ENCODE measurements around the gene CARD9.

The CARD9 gene

DNA sequence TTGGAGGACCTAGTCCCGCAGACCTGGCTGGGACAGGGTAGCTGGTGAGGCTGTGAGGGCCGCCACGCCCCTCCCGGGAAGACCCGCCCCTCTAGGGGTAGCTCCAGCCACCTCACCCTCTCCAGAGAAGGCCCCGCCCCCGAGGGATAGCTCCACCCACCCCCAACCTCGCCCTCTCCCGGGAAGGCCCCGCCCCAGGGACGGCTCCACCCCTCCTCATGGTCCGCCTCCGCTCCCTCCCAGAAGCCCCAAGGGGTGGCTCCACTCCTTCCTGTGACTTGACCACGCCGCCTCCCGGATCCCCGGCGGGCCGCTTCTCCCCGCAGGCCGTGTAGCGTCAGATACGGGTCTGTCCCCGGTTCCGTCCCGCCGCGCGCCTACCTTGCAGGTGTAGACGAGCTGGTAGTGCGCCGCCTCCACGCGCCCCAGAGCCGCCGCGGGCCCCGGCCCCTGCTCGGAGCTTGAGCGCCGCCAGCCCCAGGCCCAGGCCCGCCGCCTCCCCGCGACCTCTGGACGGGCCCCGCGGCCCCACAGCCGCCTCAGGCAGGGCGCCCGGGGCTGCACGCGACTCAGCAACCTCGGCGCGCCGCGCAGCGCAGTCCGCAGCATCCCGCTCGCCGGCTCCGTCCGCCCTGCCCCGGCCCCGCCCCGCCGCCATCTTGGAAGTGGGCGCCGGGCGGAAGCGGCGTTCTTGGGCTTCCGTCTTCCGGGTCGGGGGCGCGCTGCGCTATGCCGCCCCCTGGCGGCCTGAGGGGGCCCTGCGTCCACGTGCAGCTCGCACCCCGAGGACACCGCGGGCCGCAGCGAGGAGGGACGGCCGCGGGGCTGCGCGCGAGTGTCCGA lies 10.1 kb downstream of the CARD9 start, which contains the start of gene DNLZ (continued):
- TF ChIP-seq, protein P1, sequence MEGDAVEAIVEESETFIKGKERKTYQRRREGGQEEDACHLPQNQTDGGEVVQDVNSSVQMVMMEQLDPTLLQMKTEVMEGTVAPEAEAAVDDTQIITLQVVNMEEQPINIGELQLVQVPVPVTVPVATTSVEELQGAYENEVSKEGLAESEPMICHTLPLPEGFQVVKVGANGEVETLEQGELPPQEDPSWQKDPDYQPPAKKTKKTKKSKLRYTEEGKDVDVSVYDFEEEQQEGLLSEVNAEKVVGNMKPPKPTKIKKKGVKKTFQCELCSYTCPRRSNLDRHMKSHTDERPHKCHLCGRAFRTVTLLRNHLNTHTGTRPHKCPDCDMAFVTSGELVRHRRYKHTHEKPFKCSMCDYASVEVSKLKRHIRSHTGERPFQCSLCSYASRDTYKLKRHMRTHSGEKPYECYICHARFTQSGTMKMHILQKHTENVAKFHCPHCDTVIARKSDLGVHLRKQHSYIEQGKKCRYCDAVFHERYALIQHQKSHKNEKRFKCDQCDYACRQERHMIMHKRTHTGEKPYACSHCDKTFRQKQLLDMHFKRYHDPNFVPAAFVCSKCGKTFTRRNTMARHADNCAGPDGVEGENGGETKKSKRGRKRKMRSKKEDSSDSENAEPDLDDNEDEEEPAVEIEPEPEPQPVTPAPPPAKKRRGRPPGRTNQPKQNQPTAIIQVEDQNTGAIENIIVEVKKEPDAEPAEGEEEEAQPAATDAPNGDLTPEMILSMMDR (tag by site-specific recombination; IDR thresholded peaks at IDR 0.05) = peak; percentile 81
- TF ChIP-seq GLIS1 (tag by site-specific recombination; IDR thresholded peaks at IDR 0.05) (peak; percentile 77), ZSCAN23 (tag by site-specific recombination; IDR thresholded peaks at IDR 0.05) (no peak), HOXD13 (CRISPR knock-in tag; IDR thresholded peaks at IDR 0.05; ENCODE audit: borderline replicate concordance) (no peak), SETDB1 (IDR thresholded peaks at IDR 0.05; ENCODE audit: insufficient read length, low read length) (no peak), ZBTB17 (tag by site-specific recombination; IDR thresholded peaks at IDR 0.05) (0 out of 2 replicates have a peak, but pooled peaks have one; percentile 27), ZXDB (tag by site-specific recombination; IDR thresholded peaks at IDR 0.05) (peak; percentile 52; the same call in 1 of the 2 replicates), ZNF610 (tag by site-specific recombination; IDR thresholded peaks at IDR 0.05; ENCODE audit: borderline replicate concordance) (no peak), ZNF629 (tag by site-specific recombination; IDR thresholded peaks at IDR 0.05) (0 out of 2 replicates have a peak, but pooled peaks have one; percentile 7), ZNF561 (tag by site-specific recombination; IDR thresholded peaks at IDR 0.05; ENCODE audit: borderline replicate concordance) (peak; percentile 70; the same call in 1 of the 2 replicates), ZBTB8A (tag by site-specific recombination; IDR thresholded peaks at IDR 0.05) (peak; percentile 55), ZNF76 (tag by site-specific recombination; IDR thresholded peaks at IDR 0.05; ENCODE audit: borderline replicate concordance, low read depth) (peak; percentile 65), YY1 (tag by site-specific recombination; IDR thresholded peaks at IDR 0.05) (peak; percentile 86), ZNF221 (tag by site-specific recombination; IDR thresholded peaks at IDR 0.05; ENCODE audit: borderline replicate concordance) (no peak), BCL11B (tag by site-specific recombination; IDR thresholded peaks at IDR 0.05; ENCODE audit: low read depth) (0 out of 2 replicates have a peak, but pooled peaks have one; percentile 43), ZNF600 (tag by site-specific recombination; IDR thresholded peaks at IDR 0.05) (0 out of 2 replicates have a peak, but pooled peaks have one; percentile 21), ZBTB7A (tag by site-specific recombination; IDR thresholded peaks at IDR 0.05; ENCODE audit: low read depth) (peak; percentile 16; the same call in 1 of the 2 replicates), SCRT1 (tag by site-specific recombination; IDR thresholded peaks at IDR 0.05; ENCODE audit: borderline replicate concordance) (no peak), ZNF514 (tag by site-specific recombination; IDR thresholded peaks at IDR 0.05) (no peak), ZNF660 (tag by site-specific recombination; IDR thresholded peaks at IDR 0.05) (peak; percentile 74)
- TF ChIP-seq, protein P2, sequence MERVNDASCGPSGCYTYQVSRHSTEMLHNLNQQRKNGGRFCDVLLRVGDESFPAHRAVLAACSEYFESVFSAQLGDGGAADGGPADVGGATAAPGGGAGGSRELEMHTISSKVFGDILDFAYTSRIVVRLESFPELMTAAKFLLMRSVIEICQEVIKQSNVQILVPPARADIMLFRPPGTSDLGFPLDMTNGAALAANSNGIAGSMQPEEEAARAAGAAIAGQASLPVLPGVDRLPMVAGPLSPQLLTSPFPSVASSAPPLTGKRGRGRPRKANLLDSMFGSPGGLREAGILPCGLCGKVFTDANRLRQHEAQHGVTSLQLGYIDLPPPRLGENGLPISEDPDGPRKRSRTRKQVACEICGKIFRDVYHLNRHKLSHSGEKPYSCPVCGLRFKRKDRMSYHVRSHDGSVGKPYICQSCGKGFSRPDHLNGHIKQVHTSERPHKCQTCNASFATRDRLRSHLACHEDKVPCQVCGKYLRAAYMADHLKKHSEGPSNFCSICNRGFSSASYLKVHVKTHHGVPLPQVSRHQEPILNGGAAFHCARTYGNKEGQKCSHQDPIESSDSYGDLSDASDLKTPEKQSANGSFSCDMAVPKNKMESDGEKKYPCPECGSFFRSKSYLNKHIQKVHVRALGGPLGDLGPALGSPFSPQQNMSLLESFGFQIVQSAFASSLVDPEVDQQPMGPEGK (tag by site-specific recombination; IDR thresholded peaks at IDR 0.05) = peak; percentile 50
- TF ChIP-seq, protein P3, sequence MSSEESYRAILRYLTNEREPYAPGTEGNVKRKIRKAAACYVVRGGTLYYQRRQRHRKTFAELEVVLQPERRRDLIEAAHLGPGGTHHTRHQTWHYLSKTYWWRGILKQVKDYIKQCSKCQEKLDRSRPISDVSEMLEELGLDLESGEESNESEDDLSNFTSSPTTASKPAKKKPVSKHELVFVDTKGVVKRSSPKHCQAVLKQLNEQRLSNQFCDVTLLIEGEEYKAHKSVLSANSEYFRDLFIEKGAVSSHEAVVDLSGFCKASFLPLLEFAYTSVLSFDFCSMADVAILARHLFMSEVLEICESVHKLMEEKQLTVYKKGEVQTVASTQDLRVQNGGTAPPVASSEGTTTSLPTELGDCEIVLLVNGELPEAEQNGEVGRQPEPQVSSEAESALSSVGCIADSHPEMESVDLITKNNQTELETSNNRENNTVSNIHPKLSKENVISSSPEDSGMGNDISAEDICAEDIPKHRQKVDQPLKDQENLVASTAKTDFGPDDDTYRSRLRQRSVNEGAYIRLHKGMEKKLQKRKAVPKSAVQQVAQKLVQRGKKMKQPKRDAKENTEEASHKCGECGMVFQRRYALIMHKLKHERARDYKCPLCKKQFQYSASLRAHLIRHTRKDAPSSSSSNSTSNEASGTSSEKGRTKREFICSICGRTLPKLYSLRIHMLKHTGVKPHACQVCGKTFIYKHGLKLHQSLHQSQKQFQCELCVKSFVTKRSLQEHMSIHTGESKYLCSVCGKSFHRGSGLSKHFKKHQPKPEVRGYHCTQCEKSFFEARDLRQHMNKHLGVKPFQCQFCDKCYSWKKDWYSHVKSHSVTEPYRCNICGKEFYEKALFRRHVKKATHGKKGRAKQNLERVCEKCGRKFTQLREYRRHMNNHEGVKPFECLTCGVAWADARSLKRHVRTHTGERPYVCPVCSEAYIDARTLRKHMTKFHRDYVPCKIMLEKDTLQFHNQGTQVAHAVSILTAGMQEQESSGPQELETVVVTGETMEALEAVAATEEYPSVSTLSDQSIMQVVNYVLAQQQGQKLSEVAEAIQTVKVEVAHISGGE (tag by site-specific recombination; conservative IDR thresholded peaks at IDR 0.05; ENCODE audit: low read depth) = peak; percentile 84
- TF ChIP-seq, protein P4, sequence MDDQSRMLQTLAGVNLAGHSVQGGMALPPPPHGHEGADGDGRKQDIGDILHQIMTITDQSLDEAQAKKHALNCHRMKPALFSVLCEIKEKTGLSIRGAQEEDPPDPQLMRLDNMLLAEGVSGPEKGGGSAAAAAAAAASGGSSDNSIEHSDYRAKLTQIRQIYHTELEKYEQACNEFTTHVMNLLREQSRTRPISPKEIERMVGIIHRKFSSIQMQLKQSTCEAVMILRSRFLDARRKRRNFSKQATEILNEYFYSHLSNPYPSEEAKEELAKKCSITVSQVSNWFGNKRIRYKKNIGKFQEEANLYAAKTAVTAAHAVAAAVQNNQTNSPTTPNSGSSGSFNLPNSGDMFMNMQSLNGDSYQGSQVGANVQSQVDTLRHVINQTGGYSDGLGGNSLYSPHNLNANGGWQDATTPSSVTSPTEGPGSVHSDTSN (CRISPR knock-in tag; IDR thresholded peaks at IDR 0.05) = no peak
- TF ChIP-seq, protein P5, sequence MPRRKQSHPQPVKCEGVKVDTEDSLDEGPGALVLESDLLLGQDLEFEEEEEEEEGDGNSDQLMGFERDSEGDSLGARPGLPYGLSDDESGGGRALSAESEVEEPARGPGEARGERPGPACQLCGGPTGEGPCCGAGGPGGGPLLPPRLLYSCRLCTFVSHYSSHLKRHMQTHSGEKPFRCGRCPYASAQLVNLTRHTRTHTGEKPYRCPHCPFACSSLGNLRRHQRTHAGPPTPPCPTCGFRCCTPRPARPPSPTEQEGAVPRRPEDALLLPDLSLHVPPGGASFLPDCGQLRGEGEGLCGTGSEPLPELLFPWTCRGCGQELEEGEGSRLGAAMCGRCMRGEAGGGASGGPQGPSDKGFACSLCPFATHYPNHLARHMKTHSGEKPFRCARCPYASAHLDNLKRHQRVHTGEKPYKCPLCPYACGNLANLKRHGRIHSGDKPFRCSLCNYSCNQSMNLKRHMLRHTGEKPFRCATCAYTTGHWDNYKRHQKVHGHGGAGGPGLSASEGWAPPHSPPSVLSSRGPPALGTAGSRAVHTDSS (tag by site-specific recombination; IDR thresholded peaks at IDR 0.05) = no peak

Data from HEK293 (cell line).